Smooth muscle cell (in vitro differentiated cells): ENCODE measurements around the gene PRDM16. TPM values are rescaled to one million over a fixed set of nuclear protein-coding genes. Genes with fewer than 3 reads are reported as not detected.

ENCODE experiments used
- DNase-seq: peaks from one replicate; lab custom pipeline; 2025; ENCODE audit not compliant: unreplicated experiment; lab: John Stamatoyannopoulos, UW
- H2AFZ ChIP-seq: fragments of 200-600 bp; sonication (generic); 2 replicates; pipeline ENCODE4 v1.6.0; 2016; ENCODE audit warnings: antibody characterized with exemption, low read depth, mild to moderate bottlenecking
- H3F3A ChIP-seq: fragments of 200-600 bp; sonication (generic); 2 replicates; pipeline ENCODE4 v1.6.0; 2017; ENCODE audit warnings: antibody characterized with exemption, low read depth
- H3K27ac ChIP-seq: fragments of 200-600 bp; sonication (generic); 2 replicates; pipeline ENCODE4 v1.5.1; 2016; ENCODE audit warnings: low read depth, mild to moderate bottlenecking
- H3K27me3 ChIP-seq: fragments of 200-600 bp; sonication (generic); 2 replicates; pipeline ENCODE4 v1.6.1; 2016; ENCODE audit warnings: low read depth, mild to moderate bottlenecking
- H3K36me3 ChIP-seq: fragments of 200-600 bp; sonication (generic); 2 replicates; pipeline ENCODE4 v1.5.1; 2016; ENCODE audit warnings: low read depth
- H3K4me1 ChIP-seq: fragments of 200-600 bp; sonication (generic); 2 replicates; pipeline ENCODE4 v1.5.1; 2016; ENCODE audit warnings: low read depth
- H3K4me2 ChIP-seq: fragments of 200-600 bp; sonication (generic); 2 replicates; pipeline ENCODE4 v1.6.0; 2016; ENCODE audit warnings: mild to moderate bottlenecking
- H3K4me3 ChIP-seq: fragments of 200-600 bp; sonication (generic); 2 replicates; pipeline ENCODE4 v1.5.1; 2016; ENCODE audit warnings: mild to moderate bottlenecking
- H3K79me2 ChIP-seq: fragments of 200-600 bp; sonication (generic); 2 replicates; pipeline ENCODE4 v1.6.0; 2016; ENCODE audit warnings: low read depth, mild to moderate bottlenecking
- H3K9ac ChIP-seq: fragments of 200-600 bp; sonication (generic); 2 replicates; pipeline ENCODE4 v1.6.0; 2016; ENCODE audit warnings: low read depth
- H3K9me3 ChIP-seq: fragments of 200-600 bp; sonication (generic); replicated peaks from 2 replicates; pipeline ENCODE4 v1.5.1; 2016; ENCODE audit warnings: low read depth
- H4K20me1 ChIP-seq: fragments of 200-600 bp; sonication (generic); 2 replicates; pipeline ENCODE4 v1.6.0; 2016; ENCODE audit warnings: low read depth
- WGBS: methylation state at CpG from one replicate; pipeline ENCODE4 v1.1.7; 2016; ENCODE audit warnings: low lambda C conversion rate; 5-methylcytosine and 5-hydroxymethylcytosine counted together
- polyA plus RNA-seq: library from polyadenylated mRNA; unstranded; fragments of >200 nt; fragmentation: Nextera tagmentation; extraction: Ambion mirVana; gene quantifications from 2 replicates; pipeline ENCODE4 v1.2.1, GENCODE V29; 2016
- total RNA-seq: library from RNA; depleted of rRNA; stranded (reverse); fragments of >200 nt; gene quantifications from 2 replicates; pipeline ENCODE4 v1.2.3, GENCODE V29; 2014
- TF ChIP-seq, protein P1 (sequence below): fragments of 200-600 bp; sonication (generic); IDR thresholded peaks from 2 replicates; pipeline ENCODE4 v1.5.1; 2017; ENCODE audit warnings: borderline replicate concordance, mild to moderate bottlenecking, antibody characterized with exemption; ENCODE audit not compliant: insufficient read depth, poor library complexity, severe bottlenecking

PRDM16 gene
- total and polyA plus RNA-seq, 2 experiments from 2014 or later: 0.72 to 1.3 TPM

DNA sequence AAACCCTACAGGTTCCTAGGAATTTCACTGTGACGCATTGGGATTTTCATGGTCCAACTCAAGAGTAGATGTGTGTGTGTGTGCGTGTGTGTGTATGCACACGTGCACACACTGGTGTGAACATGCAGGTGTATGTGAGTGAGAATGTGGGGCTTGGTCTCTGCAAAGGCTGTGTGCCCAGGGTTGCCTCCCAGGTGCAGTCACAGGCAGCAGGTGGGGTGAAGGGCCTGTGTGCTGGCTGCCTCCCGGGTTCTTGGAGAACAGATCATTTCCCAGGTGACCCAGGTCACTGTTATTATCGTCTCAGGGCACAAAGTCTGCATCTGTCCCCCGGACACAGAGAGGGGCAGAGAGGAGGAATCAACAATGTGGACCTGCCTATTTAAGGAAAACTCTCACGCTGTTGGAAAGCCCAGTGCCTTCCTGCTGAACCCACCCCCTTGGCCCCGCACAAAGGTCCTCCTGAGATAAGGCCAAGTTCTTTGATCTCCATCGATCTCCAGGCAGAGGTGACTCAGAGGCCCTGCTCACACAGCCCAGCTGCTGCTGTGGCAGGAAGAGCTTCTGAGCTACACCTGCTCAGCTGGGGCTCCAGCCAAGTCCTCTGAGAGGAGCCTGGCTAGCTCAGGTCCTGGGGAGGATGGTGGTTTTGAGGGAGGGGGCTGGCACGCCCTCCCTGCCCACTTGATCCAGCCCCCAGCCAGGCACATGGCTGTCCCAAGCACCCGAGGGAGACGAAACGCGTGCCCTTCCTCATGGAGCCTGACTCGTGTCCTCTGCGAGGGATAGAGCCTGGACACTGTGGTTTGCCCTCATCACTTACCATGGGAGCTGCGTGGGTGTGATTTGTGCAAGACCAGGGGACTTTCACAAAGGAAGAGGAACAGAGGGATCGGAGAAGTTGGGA is 251.5 kb downstream of the PRDM16 start:
- TF ChIP-seq, protein P1, sequence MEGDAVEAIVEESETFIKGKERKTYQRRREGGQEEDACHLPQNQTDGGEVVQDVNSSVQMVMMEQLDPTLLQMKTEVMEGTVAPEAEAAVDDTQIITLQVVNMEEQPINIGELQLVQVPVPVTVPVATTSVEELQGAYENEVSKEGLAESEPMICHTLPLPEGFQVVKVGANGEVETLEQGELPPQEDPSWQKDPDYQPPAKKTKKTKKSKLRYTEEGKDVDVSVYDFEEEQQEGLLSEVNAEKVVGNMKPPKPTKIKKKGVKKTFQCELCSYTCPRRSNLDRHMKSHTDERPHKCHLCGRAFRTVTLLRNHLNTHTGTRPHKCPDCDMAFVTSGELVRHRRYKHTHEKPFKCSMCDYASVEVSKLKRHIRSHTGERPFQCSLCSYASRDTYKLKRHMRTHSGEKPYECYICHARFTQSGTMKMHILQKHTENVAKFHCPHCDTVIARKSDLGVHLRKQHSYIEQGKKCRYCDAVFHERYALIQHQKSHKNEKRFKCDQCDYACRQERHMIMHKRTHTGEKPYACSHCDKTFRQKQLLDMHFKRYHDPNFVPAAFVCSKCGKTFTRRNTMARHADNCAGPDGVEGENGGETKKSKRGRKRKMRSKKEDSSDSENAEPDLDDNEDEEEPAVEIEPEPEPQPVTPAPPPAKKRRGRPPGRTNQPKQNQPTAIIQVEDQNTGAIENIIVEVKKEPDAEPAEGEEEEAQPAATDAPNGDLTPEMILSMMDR: no peak
- Histone ChIP-seq H3K4me2 (no peak overlapping the region), H3K27me3 (no peaks in the 10 kb centered on the region), H3K79me2 (no peaks in the 10 kb centered on the region), H4K20me1 (no peaks in the 10 kb centered on the region), H3K4me1 (peaks cover 20% of the 10 kb centered on the region), H3K27ac (no peak overlapping the region), H2AFZ (no peak overlapping the region), H3K4me3 (no peak overlapping the region), H3K36me3 (no peaks in the 10 kb centered on the region), H3F3A (peaks cover 12% of the 10 kb centered on the region), H3K9ac (no peak overlapping the region), H3K9me3 (no peaks in the 10 kb centered on the region)
- no peak for DNase-seq
- WGBS: 60% methylated on average over 18 of the region's 18 CpGs

DNA sequence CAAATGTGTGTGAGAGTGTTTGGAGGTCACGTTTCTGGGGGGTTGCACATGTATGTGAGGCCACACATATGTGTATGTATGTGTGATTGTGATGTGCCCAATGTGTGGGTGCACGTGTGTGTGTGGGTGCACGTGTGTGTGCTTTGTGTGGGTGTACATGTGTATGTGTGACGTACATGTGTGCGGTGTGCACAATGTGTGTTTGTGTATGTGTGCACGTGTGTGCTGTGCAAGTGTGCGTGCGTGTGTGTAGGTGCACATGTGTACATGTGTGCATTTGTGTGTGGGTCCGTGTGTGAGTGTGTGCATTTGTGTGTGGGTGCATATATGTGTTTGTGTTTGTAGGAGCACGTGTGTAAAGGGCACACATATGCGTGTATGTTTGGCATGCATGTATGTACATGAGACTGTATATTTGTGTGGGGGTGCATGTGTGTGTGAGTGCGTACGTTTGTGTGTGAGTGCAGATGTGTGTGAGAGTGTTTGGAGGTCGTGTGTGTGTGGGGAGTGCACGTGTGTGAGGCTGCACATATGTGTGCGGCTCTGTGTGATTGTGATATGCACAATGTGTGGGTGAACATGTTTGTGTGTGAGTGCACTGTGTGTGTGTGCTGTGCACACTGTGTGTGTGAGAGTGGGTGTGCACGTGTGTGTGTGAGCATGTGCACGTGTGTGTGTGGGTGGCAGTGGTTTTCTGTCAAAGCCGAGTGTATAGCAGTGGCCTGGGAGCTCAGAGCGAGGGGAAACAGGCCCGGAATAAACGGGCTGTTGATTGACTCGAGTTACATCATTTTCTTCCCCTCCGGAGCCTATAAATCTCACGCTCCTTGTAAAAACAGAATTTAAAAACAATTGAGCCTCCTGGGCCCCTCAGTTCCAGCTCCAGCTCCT is 252.8 kb downstream of the PRDM16 start:
- WGBS: 88% methylated on average over 17 of the region's 25 CpGs
- no peak for DNase-seq
- H3K27me3 ChIP-seq: no peaks in the 10 kb centered on the region
- H4K20me1 ChIP-seq: no peaks in the 10 kb centered on the region
- H3K9me3 ChIP-seq: no peaks in the 10 kb centered on the region
- H3K36me3 ChIP-seq: no peaks in the 10 kb centered on the region
- H3K79me2 ChIP-seq: no peaks in the 10 kb centered on the region
- peaks cover 15% of the 10 kb centered on the region for H3K4me1 ChIP-seq
- H3K4me2 ChIP-seq: no peak overlapping the region
- peaks cover 6% of the 10 kb centered on the region for H3F3A ChIP-seq
- H2AFZ ChIP-seq: no peak overlapping the region
- H3K27ac ChIP-seq: no peak overlapping the region
- no peak overlapping the region for H3K9ac ChIP-seq
- TF ChIP-seq, protein P1: no peak
- H3K4me3 ChIP-seq: no peak overlapping the region

DNA sequence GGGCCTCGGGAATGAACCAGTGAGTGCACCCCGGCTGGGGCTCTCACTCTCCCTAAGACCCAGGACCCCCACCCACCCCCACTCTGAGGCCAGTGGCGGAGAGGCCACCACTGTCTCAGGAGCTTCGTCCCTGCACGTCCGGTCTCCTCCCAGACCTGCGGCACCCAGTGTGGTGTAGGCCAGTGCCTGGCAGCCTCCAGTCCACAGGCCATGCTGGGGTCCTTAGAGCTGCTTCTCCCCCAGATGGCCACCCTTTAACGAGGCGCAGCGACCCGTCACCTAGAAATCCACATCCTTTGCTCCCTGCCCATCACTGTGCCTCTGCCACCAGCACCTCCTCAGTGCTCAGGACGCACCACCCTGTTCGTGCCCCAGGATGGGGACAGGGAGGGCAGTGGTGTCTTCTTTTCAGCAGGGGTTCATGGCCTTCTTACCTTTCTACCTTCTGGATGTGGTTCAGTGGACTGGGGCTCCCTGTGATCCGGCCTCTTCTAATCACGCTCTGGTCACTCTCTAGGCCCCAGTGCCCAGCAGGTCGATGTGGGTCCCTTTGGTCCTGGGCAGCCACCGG is 253.5 kb downstream of the PRDM16 start:
- Histone ChIP-seq H4K20me1 (no peaks in the 10 kb centered on the region), H3K27me3 (no peaks in the 10 kb centered on the region), H3K36me3 (no peaks in the 10 kb centered on the region), H3K4me2 (no peak overlapping the region), H3K9me3 (no peaks in the 10 kb centered on the region), H3K4me3 (no peak overlapping the region), H3K79me2 (no peaks in the 10 kb centered on the region), H3K27ac (no peak overlapping the region), H2AFZ (no peak overlapping the region), H3K9ac (no peak overlapping the region), H3K4me1 (peaks cover 15% of the 10 kb centered on the region), H3F3A (peaks cover 4% of the 10 kb centered on the region)
- 80% methylated on average over 17 of the region's 17 CpGs for WGBS
- TF ChIP-seq, protein P1: no peak
- DNase-seq: no peak
